ENCODE measurements around the gene ARHGAP24. TPM values are rescaled to one million over a fixed set of nuclear protein-coding genes. Genes with fewer than 3 reads are reported as not detected.

Gene ARHGAP24
- total and polyA plus RNA-seq, 2 experiments from 2014 or later, result 0.21 to 0.36 TPM

GRCh38 chr4:85556283-85556682 is 81.3 kb downstream of the ARHGAP24 start:
- no peaks in the 10 kb centered on the region for H4K20me1 ChIP-seq (replicated peaks; ENCODE audit: insufficient read depth)
- TF ChIP-seq EZH2phosphoT487 (IDR thresholded peaks at IDR 0.05; ENCODE audit: unreplicated experiment), result no peak
- no peak for TF ChIP-seq POLR2AphosphoS5 (IDR thresholded peaks at IDR 0.05; ENCODE audit: low read depth)
- no peak for TF ChIP-seq ZNF331 (CRISPR knock-in tag; IDR thresholded peaks at IDR 0.05; ENCODE audit: low read depth)
- TF ChIP-seq STAT1 (IDR thresholded peaks at IDR 0.05; ENCODE audit: unreplicated experiment), result no peak
- TF ChIP-seq EZH2 (IDR thresholded peaks at IDR 0.05; ENCODE audit: low read depth, unreplicated experiment), result no peak
- TF ChIP-seq REST (IDR thresholded peaks at IDR 0.05; ENCODE audit: unreplicated experiment), result no peak
- TF ChIP-seq ZNF462 (CRISPR knock-in tag; IDR thresholded peaks at IDR 0.05), result no peak
- no peak for ATAC-seq
- no peaks in the 10 kb centered on the region for H3F3A ChIP-seq (replicated peaks; ENCODE audit: low read depth)
- H3K27me3 Mint-ChIP-seq (ENCODE audit: insufficient read depth, low read depth, poor library complexity), result peaks cover 3% of the 10 kb centered on the region
- H3K4me2 ChIP-seq, result no peak overlapping the region
- no peaks in the 10 kb centered on the region for H3K4me1 ChIP-seq (ENCODE audit: insufficient read depth)
- peaks cover 8% of the 10 kb centered on the region for H3K9me2 ChIP-seq (ENCODE audit: insufficient read depth)
- DNase-seq (ENCODE audit: low spot score), result no peak
- no peak overlapping the region for H2AFZ ChIP-seq
- peaks cover 8% of the 10 kb centered on the region; the same call in 2 of the 3 replicates for H3K36me3 Mint-ChIP-seq (ENCODE audit: low read depth)
- H3K27ac Mint-ChIP-seq, result no peak overlapping the region
- H3K27ac ChIP-seq (ENCODE audit: low read depth), result no peak overlapping the region
- H3K4me3 Mint-ChIP-seq, result no peak overlapping the region
- H3K4me1 Mint-ChIP-seq, result no peaks in the 10 kb centered on the region
- peaks cover 19% of the 10 kb centered on the region for H3K9me3 Mint-ChIP-seq
- H3K27me3 ChIP-seq (ENCODE audit: insufficient read depth), result no peaks in the 10 kb centered on the region
- no peaks in the 10 kb centered on the region for H3K79me2 ChIP-seq (replicated peaks; ENCODE audit: insufficient read depth)
- H3K4me3 ChIP-seq, result no peak overlapping the region
- H3K36me3 ChIP-seq (ENCODE audit: insufficient read depth), result no peaks in the 10 kb centered on the region
